Ovary (tissue), 9 donors: ENCODE data around the gene TMEM54. TPM values are rescaled to one million over a fixed set of nuclear protein-coding genes. Genes with fewer than 3 reads are reported as not detected.
"Not testable (repeated sequence)": the region's sequence is repeated elsewhere in the genome, so short reads cannot be mapped to it uniquely, and the experiment has no call there.

Source experiments
- DNase-seq, 5 donors: peaks; one replicate each; pipeline ENCODE4 v3.0.0-alpha.2; 2019 to 2020
- H3K27ac ChIP-seq, 2 donors: fragments of 200-600 bp; one replicate each; pipeline versions ENCODE4 v1.5.1 to v1.8.0; 2019 to 2022
- H3K27me3 ChIP-seq: fragments of 200-600 bp; one replicate; pipeline ENCODE4 v1.8.0; 2022
- H3K36me3 ChIP-seq: fragments of 200-600 bp; sonication (generic); one replicate; pipeline ENCODE4 v1.5.1; 2019
- H3K4me1 ChIP-seq: one replicate; pipeline ENCODE4 v1.8.1; 2013; ENCODE audit warnings: mild to moderate bottlenecking, moderate library complexity; ENCODE audit not compliant: insufficient read depth
- H3K4me3 ChIP-seq: fragments of 200-600 bp; sonication (generic); one replicate; pipeline ENCODE4 v1.5.1; 2017
- H3K9me3 ChIP-seq, 2 donors: fragments of 200-600 bp in 1 of 2; sonication (generic) in 1 of 2; one replicate each; pipeline versions ENCODE4 v1.5.1 to v1.8.1; 2013 to 2019; ENCODE audit warnings: mild to moderate bottlenecking in 1 of 2, moderate library complexity in 1 of 2
- CTCF ChIP-seq, 3 donors: fragments of 450-650 bp in 2 of 3; fragments of 200-600 bp in 1 of 3; IDR thresholded peaks; one replicate each; pipeline versions ENCODE4 v1.5.1 to v1.8.0; 2016 to 2022; ENCODE audit warnings: antibody characterized with exemption in 3 of 3, mild to moderate bottlenecking in 1 of 3
- EP300 ChIP-seq: sonication (generic); formaldehyde crosslinking; IDR thresholded peaks from one replicate; pipeline ENCODE4 v1.6.1; 2017; ENCODE audit warnings: antibody characterized with exemption
- POLR2A ChIP-seq: fragments of 450-650 bp; IDR thresholded peaks from one replicate; pipeline ENCODE4 v1.6.1; 2017; ENCODE audit warnings: antibody characterized with exemption, mild to moderate bottlenecking, moderate library complexity
- WGBS, 3 donors: extraction: QIAGEN DNeasy Blood & Tissue Kit in 1 of 3; methylation state at CpG; one replicate each; pipeline versions ENCODE4 v1.1.5 to v1.1.7; 2013 to 2017; 5-methylcytosine and 5-hydroxymethylcytosine counted together
- intact Hi-C, 4 donors: fragments of 100-400 bp; cut with DNase I; formaldehyde crosslinking; loops; one replicate each; pipeline versions ENCODE4 v1.11.0 to v1.15.1; 2022 to 2023
- polyA plus RNA-seq, 2 donors: library from polyadenylated mRNA; stranded (reverse); fragments of 200-250 nt in 1 of 2; fragments of 350-450 nt in 1 of 2; fragmentation: Illumina TruSeq in 1 of 2; extraction: RNeasy Lipid Tissue Mini Kit (QIAGEN cat#74804) in 1 of 2; gene quantifications; one replicate each; pipeline ENCODE4 v1.2.3, GENCODE V29; 2013 to 2014
- total RNA-seq, 7 donors: library from RNA; depleted of rRNA in 2 of 7; stranded (reverse); fragments of >200 nt in 2 of 7; fragmentation: NEBNext Ultra II Directional in 3 of 7; extraction: Animal tissue kit (Norgen Biotek cat#: 25700) in 3 of 7; gene quantifications; one replicate each; pipeline versions ENCODE4 v1.1.0 to v1.2.4, GENCODE V29; 2016 to 2023
- donor health status: DM: no; HTN: no; CAD: no; lungs with moderate emphysema.
- donor health status: DM: no; HTN: no; CAD: no.
- donor health status: Bipolar disorder and iron deficiency.
- donor health status: DM: yes; HTN: yes; CAD: no.
- donor health status: DM: no; HTN: no; CAD: no.
- donor health status: DM: yes; HTN: yes; CAD: no.

TMEM54 gene
- total and polyA plus RNA-seq, 9 donors = 0.85 to 64.0 (median 23.3) TPM

- WGBS, 3 donors = 4 to 8% (median 6%) methylated on average over 4 of the region's 4 CpGs
- DNase-seq = no peak
- TF ChIP-seq POLR2A = no peak
Measured at GRCh38 chr1:32907435-32907834, 6.2 kb upstream of the TMEM54 start.

GRCh38 chr1:32906654-32907053, 5.5 kb upstream of the TMEM54 start:
- Histone ChIP-seq H3K27ac (no peak overlapping the region), H3K27me3 (no peaks in the 10 kb centered on the region), H3K9me3 (no peaks in the 10 kb centered on the region), H3K36me3 (no peaks in the 10 kb centered on the region), H3K4me1 (no peaks in the 10 kb centered on the region), H3K4me3 (no peak overlapping the region)
- no peak for DNase-seq
- TF ChIP-seq CTCF (IDR thresholded peaks at IDR 0.05) (no peak), EP300 (no peak), POLR2A (no peak)
- intact Hi-C loops = no loop called here
- WGBS, 3 donors = 79 to 82% (median 81%) methylated on average over 7 of the region's 7 CpGs

More at GRCh38 chr1:32907435-32907834, 6.2 kb upstream of the TMEM54 start:
- Histone ChIP-seq H3K27me3 (no peaks in the 10 kb centered on the region), H3K4me3 (no peak overlapping the region), H3K9me3 (no peaks in the 10 kb centered on the region), H3K36me3 (no peaks in the 10 kb centered on the region), H3K4me1 (no peaks in the 10 kb centered on the region), H3K27ac (no peak overlapping the region)
- intact Hi-C loops = no loop called here

GRCh38 chr1:32905588-32905987, 4.4 kb upstream of the TMEM54 start:
- H3K27me3 ChIP-seq, H3K9me3 ChIP-seq, H3K36me3 ChIP-seq, intact Hi-C loops, H3K4me1 ChIP-seq, H3K4me3 ChIP-seq, H3K27ac ChIP-seq, DNase-seq: not testable (repeated sequence)
- 82 to 83% (median 83%) methylated on average over 10 of the region's 10 CpGs for WGBS, 3 donors

DNA sequence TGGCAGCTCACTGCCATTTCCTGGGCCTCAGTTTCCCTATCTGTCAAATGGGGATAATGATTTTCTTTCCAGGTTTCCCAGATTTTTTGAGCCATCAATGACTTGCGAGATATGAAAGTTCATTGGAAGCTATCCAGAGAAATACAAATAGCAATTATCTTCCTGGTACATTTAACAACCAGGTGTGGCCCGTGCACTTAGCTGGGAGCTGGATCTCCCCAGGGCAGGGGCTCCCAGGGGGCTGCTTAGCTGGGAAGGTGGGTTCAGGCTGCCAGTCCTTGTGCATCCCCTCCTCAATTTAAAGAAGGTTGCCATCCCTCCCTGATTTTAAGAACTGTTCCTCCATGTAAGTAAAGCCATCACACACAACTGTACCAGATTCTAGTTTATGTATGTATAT, 3.6 kb upstream of the TMEM54 start:
- no peaks in the 10 kb centered on the region for H3K27me3 ChIP-seq
- no peak for TF ChIP-seq POLR2A
- TF ChIP-seq CTCF (IDR thresholded peaks at IDR 0.05) = no peak
- no peak for TF ChIP-seq EP300
- H3K4me1 ChIP-seq = no peaks in the 10 kb centered on the region
- DNase-seq = no peak
- WGBS, 3 donors = 61 to 73% (median 63%) methylated on average over 2 of the region's 2 CpGs
- H3K36me3 ChIP-seq = no peaks in the 10 kb centered on the region
- H3K9me3 ChIP-seq = no peaks in the 10 kb centered on the region
- intact Hi-C loops = no loop called here
- no peak overlapping the region for H3K27ac ChIP-seq
- H3K4me3 ChIP-seq = no peak overlapping the region

DNA sequence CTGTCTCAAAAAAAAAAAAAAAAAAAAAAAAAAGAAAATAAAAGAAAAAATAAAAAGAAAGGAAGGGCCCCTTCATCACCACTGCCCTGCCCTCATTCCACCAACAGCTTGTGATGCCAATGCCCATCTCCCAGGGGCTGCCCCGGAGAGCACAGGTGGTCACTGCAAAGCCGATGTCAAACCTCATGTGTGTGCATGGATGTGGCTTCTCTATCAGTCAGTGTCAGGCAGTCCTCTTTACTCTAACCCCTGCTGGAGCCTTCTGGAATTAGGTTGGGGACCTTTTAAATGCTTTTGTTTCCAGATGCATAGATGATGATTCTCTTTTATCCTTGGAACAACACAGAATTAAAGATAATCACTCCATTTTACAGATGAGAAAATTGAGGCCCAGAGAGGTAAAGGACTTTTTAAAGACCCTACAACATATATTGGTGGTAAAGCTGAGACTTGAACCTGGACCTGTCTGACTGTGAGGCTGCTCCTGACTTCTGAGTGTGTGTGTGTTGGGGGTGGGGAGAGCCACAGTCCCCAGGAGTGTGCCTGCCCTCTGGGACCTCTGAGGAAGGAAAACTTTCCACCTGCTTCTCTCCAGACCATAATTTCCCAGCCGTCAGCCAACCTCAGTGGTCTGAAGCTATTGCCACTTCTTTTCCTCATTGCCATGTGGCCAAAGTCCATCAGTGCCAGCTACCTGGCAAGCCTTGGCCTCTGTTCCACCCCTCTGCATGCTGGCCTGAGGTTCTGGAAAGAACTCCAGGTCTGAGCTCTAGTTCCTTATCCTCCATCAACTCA, 3.0 kb upstream of the TMEM54 start:
- Histone ChIP-seq H3K4me3 (no peak overlapping the region), H3K27me3 (no peaks in the 10 kb centered on the region), H3K4me1 (no peaks in the 10 kb centered on the region), H3K27ac (no peak overlapping the region), H3K9me3 (no peaks in the 10 kb centered on the region), H3K36me3 (no peaks in the 10 kb centered on the region)
- TF ChIP-seq POLR2A = no peak
- TF ChIP-seq CTCF (IDR thresholded peaks at IDR 0.05) = no peak
- no peak for TF ChIP-seq EP300
- intact Hi-C loops = no loop called here
- WGBS, 3 donors = 68 to 75% (median 73%) methylated on average over 3 of the region's 3 CpGs
- DNase-seq = peak in 1 of 5 donors; percentile 17
